ENCODE results near the gene PHLPP1. TPM values are rescaled to one million over a fixed set of nuclear protein-coding genes. Genes with fewer than 3 reads are reported as not detected.

Gene PHLPP1
- total and polyA plus RNA-seq, 3 experiments from 2014 or later = 0.93 to 14.8 (median 13.5) TPM

GRCh38 chr18:62766266-62766665 is 50.9 kb downstream of the PHLPP1 start:
- Histone ChIP-seq H3K4me3 (ENCODE audit: low read length) (no peak overlapping the region), H3K36me3 (ENCODE audit: insufficient read depth, low read length) (no peaks in the 10 kb centered on the region), H3K27ac (ENCODE audit: low read depth, low read length) (no peak overlapping the region), H3K27me3 (ENCODE audit: insufficient read depth, low read length, poor library complexity, severe bottlenecking) (no peaks in the 10 kb centered on the region), H3K4me1 (ENCODE audit: insufficient read depth, low read length) (no peaks in the 10 kb centered on the region), H3K9me3 (ENCODE audit: low read length) (no peaks in the 10 kb centered on the region)
- H3K36me3 Mint-ChIP-seq = no peaks in the 10 kb centered on the region
- ChIA-PET CTCF (no interaction called here), POLR2A (no interaction called here)
- H3K9me3 Mint-ChIP-seq = peaks cover 0 to 2% (median 0%) of the 10 kb centered on the region in 5 donors
- H3K4me3 Mint-ChIP-seq = no peak overlapping the region
- H3K27me3 Mint-ChIP-seq = no peaks in the 10 kb centered on the region
- DNase-seq = no peak
- H3K27ac Mint-ChIP-seq = no peak overlapping the region
- peaks cover 5 to 11% (median 11%) of the 10 kb centered on the region in 3 donors for H3K4me1 Mint-ChIP-seq

- Histone ChIP-seq H3K4me3 (ENCODE audit: low read length) (no peak overlapping the region), H3K36me3 (ENCODE audit: insufficient read depth, low read length) (no peaks in the 10 kb centered on the region), H3K4me1 (ENCODE audit: insufficient read depth, low read length) (no peaks in the 10 kb centered on the region), H3K9me3 (ENCODE audit: low read length) (no peaks in the 10 kb centered on the region), H3K27ac (ENCODE audit: low read depth, low read length) (no peak overlapping the region), H3K27me3 (ENCODE audit: insufficient read depth, low read length, poor library complexity, severe bottlenecking) (no peaks in the 10 kb centered on the region)
- Mint-ChIP-seq H3K4me3 (no peak overlapping the region), H3K36me3 (no peaks in the 10 kb centered on the region), H3K27me3 (no peaks in the 10 kb centered on the region), H3K9me3 (peaks cover 0 to 2% (median 0%) of the 10 kb centered on the region in 5 donors), H3K4me1 (peaks cover 8 to 19% (median 19%) of the 10 kb centered on the region in 3 donors), H3K27ac (no peak overlapping the region)
- POLR2A ChIA-PET = no interaction called here
- DNase-seq = no peak
- CTCF ChIA-PET = no interaction called here
These were observed 52.0 kb downstream of the PHLPP1 start for GRCh38 chr18:62767321-62767720.

GRCh38 chr18:62767836-62768557 is 52.7 kb downstream of the PHLPP1 start:
- Histone ChIP-seq H3K36me3 (ENCODE audit: insufficient read depth, low read length) (no peaks in the 10 kb centered on the region), H3K4me3 (ENCODE audit: low read length) (no peak overlapping the region), H3K27ac (ENCODE audit: low read depth, low read length) (no peak overlapping the region), H3K4me1 (ENCODE audit: insufficient read depth, low read length) (no peaks in the 10 kb centered on the region), H3K27me3 (ENCODE audit: insufficient read depth, low read length, poor library complexity, severe bottlenecking) (no peaks in the 10 kb centered on the region), H3K9me3 (ENCODE audit: low read length) (no peaks in the 10 kb centered on the region)
- H3K27me3 Mint-ChIP-seq = no peaks in the 10 kb centered on the region
- H3K4me3 Mint-ChIP-seq = no peak overlapping the region
- H3K9me3 Mint-ChIP-seq = peaks cover 0 to 2% (median 0%) of the 10 kb centered on the region in 5 donors
- peaks cover 8 to 19% (median 19%) of the 10 kb centered on the region in 3 donors for H3K4me1 Mint-ChIP-seq
- peaks cover 0 to under 1% (median 0%) of the 10 kb centered on the region in 3 donors for H3K36me3 Mint-ChIP-seq
- POLR2A ChIA-PET = no interaction called here
- DNase-seq = no peak
- CTCF ChIA-PET = no interaction called here
- H3K27ac Mint-ChIP-seq = peak overlapping the region in 1 of 8 donors; percentile 6

GRCh38 chr18:62768558-62768943 is 53.2 kb downstream of the PHLPP1 start:
- H3K36me3 Mint-ChIP-seq = peaks cover 0 to 6% (median 0%) of the 10 kb centered on the region in 3 donors
- POLR2A ChIA-PET = no interaction called here
- H3K9me3 ChIP-seq (ENCODE audit: low read length) = no peaks in the 10 kb centered on the region
- H3K27me3 Mint-ChIP-seq = no peaks in the 10 kb centered on the region
- peaks cover 8 to 19% (median 19%) of the 10 kb centered on the region in 3 donors for H3K4me1 Mint-ChIP-seq
- no peak for DNase-seq
- no peak overlapping the region for H3K27ac ChIP-seq (ENCODE audit: low read depth, low read length)
- no peak overlapping the region for H3K4me3 Mint-ChIP-seq
- CTCF ChIA-PET = no interaction called here
- H3K27ac Mint-ChIP-seq = no peak overlapping the region
- no peaks in the 10 kb centered on the region for H3K27me3 ChIP-seq (ENCODE audit: insufficient read depth, low read length, poor library complexity, severe bottlenecking)
- H3K4me3 ChIP-seq (ENCODE audit: low read length) = no peak overlapping the region
- H3K4me1 ChIP-seq (ENCODE audit: insufficient read depth, low read length) = no peaks in the 10 kb centered on the region
- H3K36me3 ChIP-seq (ENCODE audit: insufficient read depth, low read length) = no peaks in the 10 kb centered on the region
- peaks cover 0 to 2% (median 0%) of the 10 kb centered on the region in 5 donors for H3K9me3 Mint-ChIP-seq

- H3K27me3 Mint-ChIP-seq = no peaks in the 10 kb centered on the region
- ChIA-PET CTCF (no interaction called here), POLR2A (no interaction called here)
- no peak overlapping the region for H3K4me3 Mint-ChIP-seq
- peaks cover 0 to under 1% (median 0%) of the 10 kb centered on the region in 5 donors for H3K9me3 Mint-ChIP-seq
- Histone ChIP-seq H3K4me3 (ENCODE audit: low read length) (no peak overlapping the region), H3K4me1 (ENCODE audit: insufficient read depth, low read length) (no peaks in the 10 kb centered on the region), H3K27me3 (ENCODE audit: insufficient read depth, low read length, poor library complexity, severe bottlenecking) (no peaks in the 10 kb centered on the region), H3K36me3 (ENCODE audit: insufficient read depth, low read length) (no peaks in the 10 kb centered on the region), H3K9me3 (ENCODE audit: low read length) (no peaks in the 10 kb centered on the region), H3K27ac (ENCODE audit: low read depth, low read length) (no peak overlapping the region)
- H3K27ac Mint-ChIP-seq = no peak overlapping the region
- peaks cover 8 to 23% (median 19%) of the 10 kb centered on the region in 3 donors for H3K4me1 Mint-ChIP-seq
- no peak for DNase-seq
- H3K36me3 Mint-ChIP-seq = peaks cover 0 to 13% (median 0%) of the 10 kb centered on the region in 3 donors
These were observed 53.9 kb downstream of the PHLPP1 start for GRCh38 chr18:62769216-62769615.

GRCh38 chr18:62771494-62772270 is 56.3 kb downstream of the PHLPP1 start:
- Histone ChIP-seq H3K4me3 (ENCODE audit: low read length) (no peak overlapping the region), H3K27me3 (ENCODE audit: insufficient read depth, low read length, poor library complexity, severe bottlenecking) (no peaks in the 10 kb centered on the region), H3K4me1 (ENCODE audit: insufficient read depth, low read length) (no peaks in the 10 kb centered on the region), H3K9me3 (ENCODE audit: low read length) (no peaks in the 10 kb centered on the region), H3K27ac (ENCODE audit: low read depth, low read length) (no peak overlapping the region), H3K36me3 (ENCODE audit: insufficient read depth, low read length) (no peaks in the 10 kb centered on the region)
- no peak overlapping the region for H3K4me3 Mint-ChIP-seq
- peaks cover 8 to 24% (median 19%) of the 10 kb centered on the region in 3 donors for H3K4me1 Mint-ChIP-seq
- H3K27ac Mint-ChIP-seq = peak overlapping the region in 3 of 8 donors; percentile 3 to 16 (median 8)
- ChIA-PET POLR2A (no interaction called here), CTCF (no interaction called here)
- no peaks in the 10 kb centered on the region for H3K9me3 Mint-ChIP-seq
- DNase-seq = no peak
- H3K27me3 Mint-ChIP-seq = no peaks in the 10 kb centered on the region
- peaks cover 0 to 13% (median 0%) of the 10 kb centered on the region in 3 donors for H3K36me3 Mint-ChIP-seq

GRCh38 chr18:62772860-62773584 is 57.7 kb downstream of the PHLPP1 start:
- H3K36me3 Mint-ChIP-seq = peaks cover 0 to 13% (median 0%) of the 10 kb centered on the region in 3 donors
- no peaks in the 10 kb centered on the region for H3K9me3 ChIP-seq (ENCODE audit: low read length)
- no peak overlapping the region for H3K4me3 Mint-ChIP-seq
- DNase-seq = no peak
- H3K27me3 ChIP-seq (ENCODE audit: insufficient read depth, low read length, poor library complexity, severe bottlenecking) = no peaks in the 10 kb centered on the region
- peaks cover 3 to 17% (median 14%) of the 10 kb centered on the region in 3 donors for H3K4me1 Mint-ChIP-seq
- no peak overlapping the region for H3K4me3 ChIP-seq (ENCODE audit: low read length)
- H3K4me1 ChIP-seq (ENCODE audit: insufficient read depth, low read length) = no peaks in the 10 kb centered on the region
- ChIA-PET CTCF (no interaction called here), POLR2A (interaction anchor here (0.5 kb wide), 1 partner anchor 56 kb away, joined by 3 read pairs; no protein-coding TSS in a partner anchor)
- no peaks in the 10 kb centered on the region for H3K9me3 Mint-ChIP-seq
- H3K27ac Mint-ChIP-seq = no peak overlapping the region
- H3K27ac ChIP-seq (ENCODE audit: low read depth, low read length) = no peak overlapping the region
- no peaks in the 10 kb centered on the region for H3K27me3 Mint-ChIP-seq
- H3K36me3 ChIP-seq (ENCODE audit: insufficient read depth, low read length) = no peaks in the 10 kb centered on the region
